Sciatic nerve (tissue), 2 donors: ENCODE data around the gene RINL. TPM values are rescaled to one million over a fixed set of nuclear protein-coding genes. Genes with fewer than 3 reads are reported as not detected.
"Not testable (repeated sequence)": the region's sequence is repeated elsewhere in the genome, so short reads cannot be mapped to it uniquely, and the experiment has no call there.

Experiments
- ATAC-seq: fragments of 200-7000 bp; cut with Tn5 transposase; one replicate; pipeline ENCODE4 v1.9.1; 2020; ENCODE audit warnings: mild to moderate bottlenecking, moderate library complexity
- DNase-seq: peaks from one replicate; pipeline ENCODE4 v3.0.0-alpha.2; 2020; ENCODE audit warnings: low spot score
- intact Hi-C: fragments of 100-400 bp; cut with DNase I; formaldehyde crosslinking; loops from one replicate; pipeline ENCODE4 v1.14.2; 2022
- total RNA-seq: library from RNA; stranded (reverse); fragmentation: NEBNext Ultra II Directional; extraction: Animal tissue kit (Norgen Biotek cat#: 25700); gene quantifications from one replicate; pipeline ENCODE4 v1.2.1, GENCODE V29; 2021
- donor health status: DM: no; HTN: no; CAD: no.
- donor health status: DM: no; HTN: no; CAD: no.

Gene RINL
- total RNA-seq, 1 donor from 2014 or later = 9.6 TPM

DNA sequence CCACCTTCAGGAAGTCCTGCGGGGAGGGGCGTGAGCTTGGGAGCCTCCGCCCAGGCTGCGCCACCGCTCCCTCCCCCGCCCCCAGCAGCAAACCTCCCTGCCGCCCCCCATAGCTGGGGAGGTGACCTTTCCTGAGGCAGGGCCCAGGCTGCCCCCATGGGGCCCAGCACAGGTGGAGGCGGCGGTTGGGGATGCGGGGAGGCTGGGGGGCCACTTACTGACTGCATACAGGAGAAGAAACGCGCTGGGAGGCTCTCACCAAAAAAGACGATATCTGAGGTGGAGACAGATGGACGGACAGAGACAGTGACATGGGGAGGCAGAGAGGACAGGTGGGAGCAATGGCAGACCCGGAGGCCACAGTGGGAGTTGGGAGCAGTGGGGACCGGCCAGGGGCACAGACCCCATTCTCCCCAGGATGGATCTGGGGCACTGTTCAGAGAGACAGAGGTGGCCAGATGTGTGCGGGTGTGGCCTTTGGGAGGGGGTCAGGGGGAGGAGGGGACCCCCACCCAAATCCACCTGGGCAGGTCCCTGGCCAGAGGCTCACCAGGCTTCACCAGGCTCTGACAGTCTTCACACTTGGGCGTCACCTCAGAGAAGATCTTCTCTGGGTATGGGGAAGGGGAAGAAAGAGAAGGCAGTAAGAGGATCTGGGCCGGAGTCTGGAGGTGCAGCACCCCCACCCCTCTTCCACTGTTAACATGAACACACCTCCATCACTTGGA lies 3.0 kb upstream of the RINL start:
- intact Hi-C loops = no loop called here
- DNase-seq = no peak

DNA sequence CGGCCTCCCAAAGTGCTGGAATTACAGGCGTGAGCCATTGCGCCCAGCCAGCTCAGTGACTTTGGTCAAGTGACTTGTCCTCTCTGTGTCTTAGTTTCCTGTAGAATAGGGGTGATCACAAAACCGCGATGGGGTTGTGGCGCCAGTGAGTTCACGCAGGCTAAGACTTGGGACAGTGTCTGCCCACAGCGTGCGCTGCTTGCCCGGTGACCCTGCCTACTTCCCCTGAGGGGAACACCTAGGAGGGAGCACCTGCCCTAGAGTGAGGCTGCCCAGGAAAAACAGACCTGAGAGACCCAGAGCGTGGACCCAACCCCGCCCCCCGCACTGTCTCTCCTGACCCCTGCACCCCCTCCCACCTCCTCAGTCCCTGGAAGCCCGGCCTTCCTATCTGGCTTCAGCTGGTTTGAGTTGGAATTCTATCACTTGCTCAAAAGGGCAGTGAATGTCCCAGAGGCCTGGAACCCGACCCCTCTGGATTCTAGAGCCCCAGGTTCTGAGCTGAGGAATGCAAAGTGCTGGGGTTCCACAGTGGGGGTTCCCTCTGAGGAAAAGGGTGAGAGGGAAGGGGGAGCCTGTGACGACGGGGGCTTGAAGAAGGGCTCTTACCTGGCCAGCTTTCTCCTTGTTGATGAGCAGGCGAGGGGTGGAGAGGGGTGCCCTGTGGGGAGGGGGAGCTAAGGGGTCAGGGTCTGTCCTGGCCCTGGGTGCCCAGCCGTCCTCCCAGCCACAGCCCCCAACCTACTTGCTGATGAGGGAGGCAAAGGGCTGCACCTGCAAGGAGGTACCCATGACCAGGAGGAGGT lies 2.2 kb upstream of the RINL start:
- ATAC-seq (no peak), DNase-seq (no peak)
- intact Hi-C loops = no loop called here

More for the DNA sequence above, 3.0 kb upstream of the RINL start:
- no peak for ATAC-seq

DNA sequence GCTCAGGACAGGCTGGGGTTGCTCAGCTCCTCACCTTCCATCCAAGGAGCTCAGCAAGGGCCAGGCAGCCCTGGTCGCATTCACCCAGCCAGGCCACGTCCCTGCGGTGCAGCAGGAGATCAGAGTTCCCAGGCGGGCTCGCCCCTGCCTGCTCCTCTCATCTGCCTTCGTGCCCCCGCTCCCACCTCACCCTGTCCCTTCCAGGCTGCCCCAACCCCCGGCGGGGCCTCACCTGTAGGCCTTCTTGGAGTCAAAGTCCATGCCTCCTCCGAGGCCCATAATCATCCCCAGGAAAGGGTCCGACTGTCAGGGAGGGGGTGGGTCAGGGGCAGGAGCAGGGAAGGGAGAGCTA lies 1.3 kb upstream of the RINL start:
- ATAC-seq (peak; percentile 7), DNase-seq (no peak)
- intact Hi-C loops = no loop called here

DNA sequence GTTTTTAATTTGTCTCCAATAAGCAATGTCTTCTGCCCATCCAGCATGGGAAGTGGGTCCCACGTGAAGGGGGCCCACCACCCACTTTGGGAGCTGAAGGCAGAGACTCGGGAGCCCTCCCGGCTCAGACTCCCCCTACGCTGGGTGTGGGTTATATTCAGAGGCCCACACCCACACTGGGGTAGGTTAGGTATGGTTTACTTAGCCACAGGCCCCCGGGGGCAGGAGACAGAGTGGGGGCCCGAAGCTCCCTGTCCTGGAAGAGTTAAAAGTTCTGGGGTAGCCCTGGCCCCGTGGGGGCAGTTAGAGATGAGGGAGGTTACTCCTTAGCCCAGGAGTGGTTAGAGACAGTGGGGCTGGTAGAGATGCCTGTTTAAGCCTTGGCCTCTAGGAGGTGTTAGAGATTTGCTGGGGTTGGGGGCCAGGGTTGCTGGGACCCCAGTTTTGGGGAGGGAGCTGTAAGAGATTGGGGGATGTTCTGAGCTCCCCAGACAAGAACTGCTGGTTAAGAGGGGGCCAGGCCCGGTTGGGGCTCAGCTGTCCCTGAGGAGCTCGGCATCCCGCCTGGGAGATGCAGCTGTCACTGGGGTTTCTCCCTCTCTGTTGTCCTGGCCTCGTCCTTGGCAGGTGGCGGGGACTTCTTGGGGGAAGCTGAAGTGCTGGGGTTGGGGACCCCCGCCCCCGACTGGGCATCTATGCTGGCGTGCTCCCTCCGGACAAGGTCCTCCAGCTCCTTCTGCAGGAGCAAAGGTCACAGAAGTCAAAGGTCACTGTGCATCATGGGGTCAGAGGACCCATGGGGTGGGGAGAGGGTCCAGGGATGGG lies 712 bp upstream of the RINL start:
- DNase-seq (no peak), ATAC-seq (peak; percentile 20)
- intact Hi-C loops = no loop called here

DNA sequence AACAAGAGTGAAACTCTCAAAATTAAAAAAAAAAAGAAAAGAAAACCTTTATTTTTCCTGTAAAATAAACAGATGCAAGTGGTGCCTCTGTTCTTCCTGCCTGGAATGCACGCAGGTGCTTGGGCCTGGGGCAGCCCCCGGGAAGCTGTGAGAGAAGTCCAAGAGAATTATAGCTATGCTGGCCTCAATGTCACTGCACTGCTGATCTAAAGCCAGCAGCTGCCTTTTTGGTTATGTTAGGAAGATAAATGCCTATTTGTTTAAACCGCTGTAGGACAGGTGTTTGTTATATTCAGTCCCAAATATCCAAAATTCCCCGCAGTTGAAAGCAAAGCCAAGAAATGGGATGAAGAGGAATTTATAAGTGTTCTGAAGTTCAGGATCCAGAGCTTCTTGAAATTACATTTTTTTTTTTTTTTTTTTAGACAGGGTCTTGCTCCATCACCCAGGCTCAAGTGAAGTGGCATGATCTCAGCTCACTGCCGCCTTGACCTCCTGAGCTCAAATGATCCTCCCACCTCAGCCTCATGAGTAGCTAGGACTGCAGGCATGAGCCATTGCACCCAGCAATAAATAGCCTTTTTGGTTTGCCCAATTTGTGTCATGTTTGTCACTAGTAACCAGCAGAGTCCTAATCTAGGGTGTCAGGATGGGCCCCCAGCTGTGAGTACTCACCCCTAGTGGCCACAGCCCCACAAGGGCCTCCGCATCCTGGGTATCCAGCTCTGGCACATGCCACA lies 2.2 kb downstream of the RINL start:
- no peak for ATAC-seq
- intact Hi-C loops = no loop called here

DNA sequence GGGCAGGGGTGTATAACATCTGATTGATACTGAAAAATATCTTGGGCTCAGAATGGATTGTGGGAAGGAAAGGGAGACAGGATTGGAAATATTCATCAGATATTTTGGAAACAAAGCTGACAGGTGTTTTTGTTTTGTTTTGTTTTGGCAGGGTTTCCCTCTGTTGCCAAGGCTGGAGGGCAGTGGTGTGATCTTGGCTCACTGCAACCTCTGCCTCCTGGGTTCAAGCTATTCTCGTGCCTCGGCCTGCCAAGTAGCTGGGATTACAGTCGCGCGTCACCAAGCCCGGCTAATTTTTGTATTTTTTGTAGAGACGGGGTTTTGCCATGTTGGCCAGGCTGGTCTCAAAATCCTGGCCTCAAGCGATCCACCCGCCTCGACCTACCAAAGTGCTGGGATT lies 4.7 kb downstream of the RINL start:
- intact Hi-C loops, DNase-seq, ATAC-seq: not testable (repeated sequence)

More for the DNA sequence above, 2.2 kb downstream of the RINL start:
- no peak for DNase-seq

DNA sequence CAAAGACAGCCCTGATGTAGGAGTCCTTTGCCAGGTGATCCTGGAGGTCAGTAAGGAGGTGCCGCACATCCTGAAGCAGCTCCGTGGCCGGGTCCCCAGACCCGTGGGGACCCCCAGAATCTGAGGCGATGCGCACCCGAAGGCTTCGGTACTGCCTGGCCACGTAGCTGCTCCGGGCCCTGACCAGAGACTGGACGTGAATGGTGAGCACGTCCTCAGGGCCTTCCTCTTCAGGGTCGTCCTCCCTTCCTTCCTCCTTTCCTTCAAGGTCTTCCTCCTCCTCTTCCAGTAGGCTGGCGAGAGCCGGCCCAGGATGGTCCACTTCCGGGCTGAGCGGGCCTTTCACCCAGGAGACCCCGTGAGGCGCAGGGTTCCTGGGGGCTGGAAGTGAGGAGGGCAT lies 7.5 kb downstream of the RINL start:
- intact Hi-C loops = no loop called here
- DNase-seq (no peak), ATAC-seq (peak; percentile 22)

DNA sequence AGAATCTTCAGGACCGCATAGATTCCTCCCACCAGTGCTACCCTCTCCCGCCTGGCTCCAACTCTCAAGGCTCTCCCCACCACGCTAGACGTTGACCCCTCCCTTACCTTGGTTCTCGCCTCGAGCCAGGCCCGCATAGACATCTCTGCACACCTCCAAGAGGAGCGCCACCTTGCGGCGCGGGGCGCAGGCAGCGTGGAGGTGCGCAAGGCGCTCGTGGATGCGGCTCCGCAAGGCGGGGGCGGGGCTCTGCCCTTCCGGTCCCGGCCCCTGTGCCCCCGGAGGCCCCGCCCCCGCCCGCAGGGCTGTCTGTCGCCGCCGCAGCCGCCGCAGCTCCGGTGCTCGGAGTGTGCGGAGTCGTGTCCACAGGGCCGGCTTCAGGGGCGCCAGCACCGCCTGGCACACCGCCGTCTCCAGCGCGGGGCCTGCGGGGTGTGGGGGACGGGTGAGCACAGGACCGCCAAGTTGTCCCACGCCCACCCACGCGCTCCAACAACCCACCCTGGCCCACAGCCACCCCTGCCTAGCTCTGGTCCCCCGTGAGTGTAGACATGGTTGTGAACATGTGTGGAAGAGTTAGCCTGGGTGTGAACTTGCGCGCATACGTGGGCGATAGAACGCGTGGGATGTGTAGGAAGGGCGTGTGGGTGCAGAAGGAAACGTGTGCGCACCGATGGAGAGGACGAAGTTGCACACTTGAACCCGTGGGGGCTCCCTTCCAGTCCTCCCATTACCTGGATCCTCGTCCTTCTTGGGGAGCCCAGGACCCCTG lies 8.1 kb downstream of the RINL start:
- intact Hi-C loops = no loop called here
- ATAC-seq = peak; percentile 88
- DNase-seq = peak; percentile 90

DNA sequence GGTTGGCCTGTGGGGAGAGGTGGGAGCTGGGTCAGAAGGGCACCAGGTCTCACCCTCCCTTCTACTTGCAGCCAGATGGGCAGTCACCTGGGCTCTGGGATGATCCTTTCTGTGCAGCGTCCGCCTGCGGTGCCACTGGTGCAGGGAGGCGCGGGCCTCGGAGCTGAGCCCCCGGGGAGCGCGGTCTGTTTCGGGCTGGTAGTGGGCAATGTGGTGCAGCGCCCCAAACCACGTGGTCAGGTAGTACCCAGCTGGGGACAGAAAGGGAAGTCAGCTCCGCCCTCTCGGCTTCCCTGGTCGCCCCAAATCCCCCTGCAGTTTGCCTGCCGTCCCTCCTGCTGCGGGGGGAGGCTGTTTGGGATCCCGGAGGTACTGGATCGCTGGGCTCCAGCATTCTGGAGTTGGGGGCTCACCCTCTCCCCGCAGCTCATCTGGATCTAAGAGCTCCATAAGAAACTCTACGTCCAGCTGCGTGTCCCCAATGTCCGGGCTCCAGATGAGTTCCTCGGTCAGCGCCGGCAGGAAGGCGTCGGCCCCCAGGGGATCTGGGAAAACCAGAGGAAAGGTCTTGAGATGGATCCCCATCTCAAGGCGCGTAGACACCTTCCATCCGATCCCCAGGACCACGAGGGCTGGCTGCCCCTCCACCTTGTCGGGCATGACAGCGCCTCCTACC lies 8.8 kb downstream of the RINL start:
- ATAC-seq (peak; percentile 56), DNase-seq (no peak)
- intact Hi-C loops = no loop called here

DNA sequence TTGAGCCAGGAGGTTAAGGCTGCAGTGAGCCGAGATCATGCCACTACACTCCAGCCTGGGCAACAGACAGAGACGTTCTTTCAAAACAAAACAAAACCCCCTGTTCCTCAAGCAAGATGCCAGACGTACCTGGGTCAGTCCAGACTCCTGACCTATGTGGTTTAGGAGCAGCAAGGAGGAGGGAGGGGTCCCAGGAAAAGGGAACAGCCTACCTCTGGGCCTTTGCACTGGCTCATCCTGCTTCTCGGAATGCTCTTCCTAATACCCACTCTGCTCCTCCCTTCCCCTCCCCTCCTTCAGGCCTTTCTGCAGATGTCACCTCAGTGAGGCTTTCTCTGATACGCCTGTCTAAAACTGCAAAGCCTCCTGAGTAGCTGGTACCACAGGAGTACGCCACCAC lies 9.5 kb downstream of the RINL start:
- intact Hi-C loops = no loop called here
- DNase-seq (no peak), ATAC-seq (no peak)

DNA sequence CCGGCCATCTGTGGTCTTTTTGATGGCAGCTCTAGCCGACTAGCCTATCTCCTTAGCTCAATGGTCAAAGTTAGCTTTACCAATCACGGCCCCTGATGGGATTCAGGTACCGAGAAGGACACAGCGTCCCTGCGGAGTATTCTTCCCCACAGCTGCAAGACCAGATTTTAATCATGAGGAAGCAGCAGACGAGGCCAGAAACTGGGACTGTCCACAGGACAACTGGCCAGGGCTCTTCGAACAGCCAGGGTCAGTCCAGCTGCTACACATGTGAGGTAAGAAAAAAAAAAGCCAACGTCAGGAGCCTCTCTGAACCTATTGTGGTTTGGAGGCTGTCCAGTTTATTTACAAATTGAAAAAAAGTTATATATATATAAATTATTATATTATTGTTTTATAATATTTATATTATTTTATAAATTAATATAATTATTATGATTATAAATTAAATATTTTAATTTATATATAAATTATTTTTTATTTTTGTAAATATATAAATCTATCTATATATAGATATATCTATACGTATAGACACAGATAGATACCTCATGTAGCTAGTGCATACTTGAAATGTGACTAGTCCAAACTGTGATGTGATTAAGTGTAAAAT lies 10.8 kb downstream of the RINL start:
- DNase-seq (no peak), ATAC-seq (no peak)
- intact Hi-C loops = no loop called here

DNA sequence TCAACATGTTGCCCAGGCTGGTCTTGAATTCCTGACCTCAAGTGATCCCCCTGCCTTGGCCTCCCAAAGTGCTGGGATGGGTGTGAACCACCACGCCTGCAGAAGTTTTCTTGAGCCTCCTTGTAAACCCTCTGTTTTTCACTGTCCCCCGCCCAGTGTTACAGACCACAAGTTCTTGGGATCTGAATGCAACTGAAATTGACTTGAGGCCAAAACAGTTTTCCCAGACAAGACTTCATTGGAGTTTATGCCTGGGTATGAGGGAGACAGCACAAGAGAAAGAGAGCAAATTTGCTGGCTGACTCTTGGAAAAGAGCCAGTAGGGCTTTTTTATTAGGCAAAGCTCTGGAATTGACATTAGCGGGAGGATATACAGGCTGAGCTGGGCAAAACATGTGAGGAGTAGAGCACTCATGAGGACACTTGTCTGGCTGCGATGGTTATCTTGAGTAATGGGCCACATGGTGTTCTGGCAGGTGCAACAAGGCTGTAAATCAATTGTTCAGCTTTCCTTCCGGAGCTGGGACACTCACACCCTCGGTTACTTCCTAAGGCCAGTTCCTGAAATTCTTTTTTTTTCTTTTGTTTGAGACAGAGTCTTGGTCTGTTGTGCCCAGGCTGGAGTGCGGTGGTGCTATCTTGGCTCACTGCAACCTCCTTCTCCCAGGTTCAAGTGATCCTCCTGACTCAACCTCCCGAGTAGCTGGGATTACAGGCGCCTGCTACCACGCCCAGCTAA lies 15.6 kb downstream of the RINL start:
- intact Hi-C loops = no loop called here
- peak; percentile 90 for ATAC-seq
- DNase-seq = no peak

DNA sequence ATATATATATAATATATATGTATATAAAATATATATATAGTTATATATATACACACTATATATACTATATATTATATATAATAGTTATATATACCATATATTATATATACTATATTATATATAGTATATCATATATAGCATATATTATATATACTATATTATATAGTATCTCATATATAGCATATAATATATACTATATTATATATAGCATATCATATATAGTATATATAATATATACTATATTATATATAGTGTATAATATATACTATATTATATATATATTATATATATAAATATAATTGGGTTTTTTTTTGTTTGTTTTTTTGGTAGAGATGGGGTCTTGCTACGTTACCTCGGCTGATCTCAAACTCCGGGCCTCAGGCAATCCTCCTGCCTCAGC lies 16.7 kb downstream of the RINL start:
- intact Hi-C loops = no loop called here
- DNase-seq = no peak
- no peak for ATAC-seq

DNA sequence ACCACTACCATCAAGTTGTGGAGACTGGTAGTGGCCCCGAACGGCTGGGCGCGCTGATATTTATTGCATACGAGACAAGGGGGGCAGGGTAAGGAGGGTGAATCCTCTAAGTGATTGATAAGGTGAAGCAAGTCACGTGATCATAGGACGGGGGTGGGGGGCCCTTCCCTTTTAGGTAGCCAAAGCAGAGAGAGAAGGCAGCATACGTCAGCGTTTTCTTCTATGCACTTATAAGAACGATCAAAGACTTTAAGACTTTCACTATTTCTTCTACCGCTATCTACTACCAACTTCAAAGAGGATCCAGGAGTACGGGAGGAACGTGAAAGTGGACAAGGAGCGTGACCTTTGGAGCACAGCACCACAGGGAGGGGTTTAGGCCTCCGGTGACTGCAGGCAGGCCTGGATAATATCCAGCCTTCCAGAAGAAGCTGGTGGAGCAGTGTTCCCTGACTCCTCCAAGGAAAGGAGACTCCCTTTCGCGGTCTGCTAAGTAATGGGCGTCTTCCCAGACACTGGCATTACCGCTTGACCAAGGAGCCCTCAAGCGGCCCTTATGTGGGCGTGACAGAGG lies 18.4 kb downstream of the RINL start:
- intact Hi-C loops, DNase-seq, ATAC-seq: not testable (repeated sequence)

DNA sequence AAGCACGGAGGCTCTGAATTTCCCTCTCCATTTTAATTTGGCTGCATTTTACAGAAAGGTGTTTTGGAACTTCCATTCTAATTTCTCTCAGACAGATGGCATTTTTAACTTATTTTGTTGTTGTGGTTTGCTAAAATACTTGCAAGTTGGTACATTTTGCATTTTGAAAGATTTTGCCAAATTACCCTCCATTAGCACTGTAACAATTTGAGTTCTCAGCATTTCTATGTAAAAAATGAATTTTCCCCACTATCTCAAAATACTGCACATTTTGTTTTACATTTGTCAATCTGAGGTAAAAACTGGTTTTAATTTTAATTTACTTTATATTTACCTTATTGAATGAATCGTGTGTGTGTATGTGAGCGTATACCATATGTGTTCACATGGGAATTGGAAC lies 21.3 kb downstream of the RINL start:
- intact Hi-C loops = no loop called here
- ATAC-seq (no peak), DNase-seq (no peak)

DNA sequence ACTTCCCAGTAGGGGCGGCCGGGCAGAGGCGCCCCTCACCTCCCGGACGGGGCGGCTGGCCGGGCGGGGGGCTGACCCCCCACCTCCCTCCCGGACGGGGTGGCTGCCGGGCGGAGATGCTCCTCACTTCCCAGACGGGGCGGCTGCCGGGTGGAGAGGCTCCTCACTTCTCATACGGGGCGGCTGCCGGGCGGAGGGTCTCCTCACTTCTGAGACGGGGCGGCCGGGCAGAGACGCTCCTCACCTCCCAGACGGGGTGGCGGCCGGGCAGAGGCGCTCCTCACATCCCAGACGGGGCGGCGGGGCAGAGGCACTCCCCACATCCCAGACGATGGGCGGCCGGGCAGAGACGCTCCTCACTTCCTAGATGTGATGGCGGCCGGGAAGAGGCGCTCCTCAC lies 22.3 kb downstream of the RINL start:
- DNase-seq, ATAC-seq, intact Hi-C loops: not testable (repeated sequence)
